IPS-18c (cell line): ENCODE measurements around the gene NFIX.

Experiments
- H3K4me3 ChIP-seq: 2 replicates; pipeline ENCODE4 v1.7.0; 2013; ENCODE audit warnings: low read depth, mild to moderate bottlenecking, low read length, moderate library complexity; ENCODE audit not compliant: insufficient read depth
- H3K9me3 ChIP-seq: one replicate; pipeline ENCODE4 v1.6.1; 2013; ENCODE audit warnings: mild to moderate bottlenecking, low read length, moderate library complexity; ENCODE audit not compliant: control insufficient read depth, insufficient read depth

NFIX gene

DNA sequence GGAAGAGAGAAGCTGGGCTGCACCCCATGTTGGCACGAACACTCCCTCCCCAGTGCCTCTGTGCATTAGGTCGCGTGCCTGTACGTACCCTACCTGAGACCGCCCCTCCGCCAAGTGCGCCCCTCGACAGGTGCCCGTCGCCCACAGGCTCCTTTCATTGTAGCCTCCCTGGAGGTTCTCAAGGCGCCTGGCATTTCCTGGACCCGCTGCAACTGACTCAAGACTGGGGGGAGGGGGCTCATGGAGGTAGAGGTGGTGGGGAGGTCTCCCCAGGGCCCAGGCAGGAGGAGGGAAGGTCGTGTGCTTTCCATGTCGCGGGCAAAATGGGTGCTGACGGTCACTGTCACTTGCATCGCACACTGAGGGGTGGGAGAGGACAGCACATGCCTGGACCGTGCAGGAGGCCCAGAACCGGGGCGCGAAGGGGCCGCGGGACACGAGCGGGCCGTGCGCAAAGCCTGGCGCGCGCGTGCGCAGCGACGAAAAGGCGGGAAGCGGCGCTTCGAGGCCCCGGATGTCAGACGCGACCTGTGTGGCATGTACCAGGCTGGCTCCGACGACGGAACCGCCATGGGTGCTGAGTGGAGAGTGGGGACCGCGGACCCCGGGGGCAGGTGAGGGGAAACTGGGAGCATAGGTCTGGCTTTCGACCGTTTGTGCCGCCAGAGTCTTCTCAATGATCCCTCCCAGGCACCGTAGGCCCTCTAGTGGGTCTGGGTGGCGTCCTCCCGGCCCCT, 16.5 kb downstream of the NFIX start:
- peak overlapping the region; percentile 20; the same call in 1 of the 2 replicates for H3K4me3 ChIP-seq
- peaks cover 4% of the 10 kb centered on the region for H3K9me3 ChIP-seq

DNA sequence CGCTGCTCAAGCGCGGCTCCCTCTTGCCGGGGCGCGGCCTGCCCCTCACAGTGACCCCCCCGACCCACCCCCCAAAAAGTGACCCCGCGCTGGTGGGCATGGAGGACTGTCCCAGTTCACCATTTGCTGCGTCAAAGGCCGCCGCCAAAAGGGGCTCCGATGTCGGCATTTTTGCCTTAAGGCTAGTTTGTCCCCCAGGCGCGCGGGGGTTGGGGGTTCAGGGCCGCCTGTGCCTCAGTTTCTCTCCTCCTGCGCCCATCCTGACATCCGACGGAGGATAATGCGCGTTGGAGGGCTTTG, 17.1 kb downstream of the NFIX start:
- H3K4me3 ChIP-seq = no peak overlapping the region; the same call in 1 of the 2 replicates
- H3K9me3 ChIP-seq = peaks cover 4% of the 10 kb centered on the region

DNA sequence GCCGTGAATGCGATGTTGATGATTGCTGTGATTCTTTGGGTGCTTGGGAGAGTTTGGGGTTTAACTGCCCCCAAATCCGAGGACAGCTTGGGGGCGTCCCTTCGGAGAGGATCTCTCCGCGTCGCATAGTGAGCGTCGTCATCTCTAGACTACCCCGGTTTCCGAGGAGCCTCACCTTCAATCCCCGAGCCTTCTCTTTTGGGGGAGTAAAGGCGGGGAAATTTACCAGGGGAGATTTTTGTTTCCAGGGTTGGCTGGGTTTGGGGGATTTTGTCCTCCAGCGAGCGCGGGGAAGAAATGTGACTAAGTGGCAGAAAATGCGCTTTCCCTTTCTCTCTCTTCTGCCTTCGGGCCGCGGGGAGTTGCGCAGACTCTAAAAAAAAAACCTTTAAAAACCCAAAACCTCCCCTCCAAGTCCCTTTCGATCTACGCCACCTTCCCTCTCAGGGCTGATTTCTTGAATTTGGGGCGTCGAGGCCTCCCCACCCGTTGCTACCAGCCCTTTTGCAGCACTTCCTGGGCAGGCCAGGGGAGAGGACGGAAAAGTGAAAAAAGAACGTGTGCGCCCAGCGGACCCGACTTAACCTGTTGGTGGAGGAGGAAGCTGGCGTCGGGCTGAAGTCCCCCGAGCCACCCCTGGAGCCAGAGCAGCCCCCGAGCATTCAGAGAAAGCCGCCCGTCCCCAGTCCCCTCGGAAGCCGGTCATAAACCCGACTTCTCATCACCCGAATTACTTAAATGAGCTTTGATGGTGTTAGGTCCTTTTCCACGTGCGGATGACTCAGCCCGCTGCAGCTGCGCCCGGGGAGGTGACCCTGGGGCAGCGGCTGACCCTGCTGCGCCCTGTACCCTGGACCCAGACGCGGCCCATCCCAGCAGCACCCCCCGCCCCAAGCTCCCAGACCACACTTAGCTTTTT, 17.7 kb downstream of the NFIX start:
- no peak overlapping the region; the same call in 1 of the 2 replicates for H3K4me3 ChIP-seq
- H3K9me3 ChIP-seq = peaks cover 4% of the 10 kb centered on the region

DNA sequence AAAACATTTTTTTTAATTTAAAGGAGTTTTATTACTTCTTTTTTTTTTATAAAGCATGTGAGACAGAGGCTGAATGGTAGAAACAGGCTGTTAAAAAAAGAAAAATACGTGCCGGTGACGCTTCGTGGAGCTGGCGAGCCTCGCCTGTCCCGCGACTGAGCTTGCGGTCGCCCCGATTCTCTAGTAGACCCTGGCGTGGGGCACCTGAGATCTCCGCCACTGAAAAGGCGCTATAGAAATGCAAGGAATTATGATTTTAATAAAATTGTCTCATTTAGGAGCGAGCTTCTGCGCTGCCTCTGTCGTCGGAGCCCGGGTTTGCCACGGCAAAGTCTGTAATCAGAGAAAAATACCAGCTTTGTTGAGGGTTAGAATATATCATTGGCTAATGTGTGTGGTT, 18.4 kb downstream of the NFIX start:
- Histone ChIP-seq H3K4me3 (no peak overlapping the region; the same call in 1 of the 2 replicates), H3K9me3 (peaks cover 4% of the 10 kb centered on the region)

DNA sequence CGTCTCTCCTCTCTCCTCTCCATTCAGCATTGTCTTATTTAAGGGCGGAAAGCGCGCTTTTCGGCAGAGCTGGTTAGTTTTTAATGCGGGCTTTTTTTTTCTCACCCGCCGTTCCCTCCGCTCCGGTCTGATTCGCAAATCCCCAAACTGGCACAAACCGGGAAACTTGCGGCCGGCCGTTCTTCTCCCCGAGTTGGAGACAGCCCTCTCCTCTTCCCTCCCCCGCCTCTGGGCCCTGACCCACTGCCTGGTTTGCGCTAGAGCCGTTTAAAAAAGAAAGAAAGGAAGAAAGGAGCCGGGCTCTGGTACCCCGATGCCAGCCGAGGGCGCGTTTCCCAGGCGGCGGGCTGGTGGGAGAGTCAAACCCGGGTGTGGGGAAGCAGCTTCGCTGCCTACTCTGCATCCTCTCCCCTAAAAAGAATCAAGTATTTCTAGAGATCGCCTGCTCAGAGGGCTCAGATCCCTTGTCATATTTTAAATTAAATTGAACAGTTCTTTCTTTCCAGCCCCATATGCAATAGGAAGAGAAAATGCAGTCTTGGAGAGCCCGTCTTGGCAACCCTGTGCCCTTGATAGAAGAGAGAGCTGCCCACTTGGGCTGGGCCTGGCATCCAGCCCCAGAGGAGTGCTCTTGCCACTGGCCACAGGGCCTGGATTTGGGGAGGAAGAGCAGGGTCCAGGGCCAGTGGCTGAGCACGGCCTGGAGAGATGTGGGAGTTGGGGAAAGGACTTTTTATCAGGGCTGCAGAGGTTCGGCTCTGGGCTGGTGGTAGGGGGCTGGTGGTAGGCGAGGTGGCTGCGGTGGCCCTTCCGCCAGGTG, 19.0 kb downstream of the NFIX start:
- H3K4me3 ChIP-seq = no peak overlapping the region
- peaks cover 4% of the 10 kb centered on the region for H3K9me3 ChIP-seq

DNA sequence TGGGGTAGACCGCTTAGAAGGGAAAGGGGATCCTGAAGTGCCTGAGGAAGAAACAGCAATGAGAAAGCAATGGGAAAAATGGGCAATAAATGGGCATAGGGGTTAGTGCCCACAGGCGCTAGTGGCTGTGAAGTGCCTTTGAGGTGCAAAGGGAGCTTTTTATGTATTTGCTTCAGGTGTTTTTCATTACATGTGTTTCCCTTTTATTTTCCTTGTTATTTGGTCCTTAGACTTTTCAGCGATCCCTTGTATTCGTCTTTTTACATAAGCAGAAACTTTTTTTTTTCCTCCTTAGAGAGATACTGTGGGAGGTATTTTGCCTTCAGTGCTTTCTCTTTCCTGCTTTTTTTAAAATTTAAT, 19.6 kb downstream of the NFIX start:
- Histone ChIP-seq H3K9me3 (peaks cover 4% of the 10 kb centered on the region), H3K4me3 (no peak overlapping the region)

DNA sequence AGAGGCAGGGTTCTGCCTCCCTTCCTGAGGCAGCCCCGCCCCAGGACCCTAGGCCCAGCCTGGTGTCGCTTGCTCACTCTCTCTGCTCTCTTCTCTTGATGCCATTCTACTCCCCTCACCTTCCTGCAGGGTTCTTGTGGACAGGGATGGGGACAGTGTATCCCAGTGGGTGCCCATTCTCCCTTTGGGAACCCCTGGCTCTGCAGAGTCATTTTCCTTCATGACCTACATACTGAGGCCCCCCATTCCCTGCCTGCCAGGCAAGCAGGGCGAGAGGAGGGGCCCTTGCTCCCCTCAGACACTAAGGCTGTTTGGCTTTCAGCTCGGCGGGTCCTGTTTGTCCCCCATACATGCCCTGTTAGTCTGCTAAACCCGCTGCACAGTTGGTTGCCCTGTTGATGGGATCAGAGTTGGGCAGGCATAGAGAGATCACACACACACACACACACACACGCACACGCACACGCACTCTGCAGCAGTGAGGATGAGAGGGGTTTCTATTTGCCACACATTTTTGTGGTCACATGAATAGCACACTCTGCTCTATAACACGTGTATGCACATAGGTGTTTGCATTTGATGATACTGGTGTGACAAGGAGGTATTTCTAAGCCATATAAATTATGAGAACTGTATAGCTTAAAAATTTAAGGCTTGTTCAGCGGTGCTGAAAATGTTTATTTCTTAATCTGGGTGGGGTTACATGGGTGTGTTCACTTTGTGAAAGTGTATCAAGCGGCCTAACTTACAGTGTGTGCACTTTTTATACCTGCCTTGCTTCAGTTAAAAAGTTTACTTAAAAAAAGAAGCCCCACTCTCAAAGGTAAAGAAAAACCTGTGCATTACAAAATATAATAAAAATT, 20.3 kb downstream of the NFIX start:
- Histone ChIP-seq H3K9me3 (peaks cover 4% of the 10 kb centered on the region), H3K4me3 (no peak overlapping the region)

DNA sequence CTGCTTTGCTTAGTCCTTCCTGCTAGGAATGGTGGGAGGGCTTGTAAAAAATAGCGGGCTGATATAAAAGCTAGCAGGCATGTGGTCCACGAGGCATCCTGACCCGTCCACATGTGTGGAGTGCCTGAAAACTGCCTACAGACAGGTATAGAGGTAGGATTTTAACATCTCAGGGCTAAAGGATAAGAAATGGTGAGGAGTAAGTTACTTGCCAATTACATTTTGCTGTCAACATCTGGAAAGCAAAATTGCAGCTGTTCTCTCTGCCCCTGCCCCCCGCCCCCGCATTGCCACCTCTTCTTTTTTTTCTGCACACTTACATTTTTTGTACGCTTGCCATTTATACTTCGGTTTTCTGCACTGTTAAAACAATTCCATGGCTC, 21.0 kb downstream of the NFIX start:
- Histone ChIP-seq H3K4me3 (no peak overlapping the region), H3K9me3 (peaks cover 4% of the 10 kb centered on the region)

DNA sequence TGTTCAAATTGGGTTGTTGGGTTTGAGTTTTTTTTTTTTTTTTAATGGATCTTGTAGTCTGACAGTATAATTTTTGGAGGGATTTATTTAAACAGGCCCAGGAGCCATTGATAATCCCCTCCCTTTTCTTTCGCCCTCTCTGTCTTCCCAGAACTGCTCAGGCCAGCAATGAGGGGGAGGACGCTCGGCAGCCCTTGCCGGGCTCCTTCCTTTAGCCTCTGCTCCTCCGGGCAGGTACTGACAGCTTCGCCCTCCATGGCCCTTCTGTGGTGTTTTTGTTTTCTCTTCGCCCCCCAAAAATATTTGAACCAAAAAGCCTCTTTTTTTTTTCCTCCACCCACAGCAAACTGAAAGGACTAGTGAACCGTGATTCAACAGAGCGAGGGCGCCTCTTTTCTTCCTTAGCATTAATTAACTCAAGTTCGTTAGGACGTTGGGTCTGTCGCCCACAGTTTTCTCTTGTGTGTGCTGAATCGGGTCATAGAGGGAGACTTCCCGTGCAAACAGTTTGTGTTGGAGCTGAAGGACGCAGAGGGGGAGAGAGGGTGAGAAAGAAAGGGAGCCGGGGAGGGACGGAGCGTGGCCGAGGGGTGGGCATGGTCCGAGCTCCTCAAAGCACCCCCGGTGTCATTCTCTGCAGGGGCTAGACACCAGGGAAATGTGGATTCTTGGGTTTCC, 21.5 kb downstream of the NFIX start:
- Histone ChIP-seq H3K9me3 (peaks cover 4% of the 10 kb centered on the region), H3K4me3 (no peak overlapping the region)

DNA sequence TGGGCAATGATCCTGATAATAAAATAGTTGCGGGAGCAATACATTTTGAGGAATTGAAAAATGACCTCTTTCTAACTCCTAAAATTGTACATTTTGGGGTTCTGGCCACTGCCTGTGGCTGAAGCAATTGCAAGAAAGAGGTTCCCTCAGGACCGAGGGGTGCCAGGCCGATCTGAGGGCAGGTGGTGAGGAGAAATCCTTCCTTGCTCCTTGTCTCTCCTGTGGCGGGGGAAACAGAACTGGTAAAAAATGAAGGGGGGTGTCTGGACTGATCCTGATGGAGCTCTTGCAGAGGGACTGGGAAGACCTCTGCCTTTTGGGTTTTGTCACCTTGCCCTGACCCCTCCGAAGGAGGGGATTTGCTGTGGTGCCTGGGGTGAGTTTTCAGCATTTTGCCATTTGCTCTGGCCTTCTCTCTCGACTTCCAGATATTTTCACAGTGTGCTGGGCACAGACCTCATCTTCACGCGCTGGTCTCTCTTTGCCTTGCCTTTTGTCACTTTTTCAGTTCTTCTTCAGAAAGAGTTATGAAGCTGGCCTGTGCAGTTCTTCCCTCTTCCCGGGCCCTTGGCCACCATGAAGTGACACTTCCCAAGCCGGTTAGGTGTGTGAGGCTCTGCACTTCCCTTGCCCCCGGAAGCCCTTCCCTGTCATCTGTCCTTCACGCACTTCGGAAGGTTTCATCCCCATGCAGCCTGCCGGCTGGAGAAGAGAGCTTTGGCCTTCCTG, 22.2 kb downstream of the NFIX start:
- Histone ChIP-seq H3K4me3 (no peak overlapping the region; the same call in 1 of the 2 replicates), H3K9me3 (no peaks in the 10 kb centered on the region)

DNA sequence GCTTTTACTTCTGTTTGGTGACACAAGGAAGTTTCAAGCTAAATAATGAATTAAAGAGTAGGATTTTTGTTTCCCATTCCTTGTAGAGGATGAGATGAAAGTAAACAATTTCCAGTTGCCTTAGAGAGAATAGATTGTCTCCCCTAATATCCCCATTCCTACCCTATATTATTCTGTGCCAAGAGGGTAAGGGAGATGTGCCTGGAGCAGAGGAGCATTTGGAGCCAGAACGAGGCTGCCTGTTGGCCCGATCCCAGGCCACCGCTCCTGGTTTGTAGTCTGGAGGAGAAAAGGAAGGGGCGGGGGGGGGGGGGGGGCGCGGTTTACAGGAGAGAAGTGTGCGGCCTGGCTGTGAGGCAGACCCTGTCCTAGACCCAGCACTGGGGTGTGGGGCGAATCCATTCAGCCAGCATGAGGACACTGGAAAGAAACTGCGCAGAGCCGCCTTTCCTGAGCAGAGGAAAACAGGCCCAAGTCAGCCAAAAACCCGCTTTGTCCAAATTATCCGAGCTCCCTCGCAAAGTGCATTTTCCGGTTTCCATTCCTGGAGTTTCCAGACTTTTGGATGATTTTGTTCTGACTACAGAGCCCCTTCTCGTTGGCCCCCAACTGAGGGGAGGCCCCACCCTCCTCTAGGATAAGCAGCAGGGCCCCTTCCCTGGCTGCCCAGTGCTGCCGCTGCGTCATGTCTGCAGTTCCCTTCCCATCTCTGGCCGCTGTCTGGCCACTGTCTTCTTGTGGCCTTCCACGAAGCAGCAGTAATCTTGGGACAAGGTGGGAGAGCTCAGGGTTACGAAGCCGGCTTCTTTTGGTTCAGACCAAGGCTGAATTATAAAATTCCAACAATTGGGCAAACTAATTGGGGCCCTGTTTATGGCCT, 23.0 kb downstream of the NFIX start:
- no peak overlapping the region for H3K4me3 ChIP-seq
- H3K9me3 ChIP-seq = no peaks in the 10 kb centered on the region

DNA sequence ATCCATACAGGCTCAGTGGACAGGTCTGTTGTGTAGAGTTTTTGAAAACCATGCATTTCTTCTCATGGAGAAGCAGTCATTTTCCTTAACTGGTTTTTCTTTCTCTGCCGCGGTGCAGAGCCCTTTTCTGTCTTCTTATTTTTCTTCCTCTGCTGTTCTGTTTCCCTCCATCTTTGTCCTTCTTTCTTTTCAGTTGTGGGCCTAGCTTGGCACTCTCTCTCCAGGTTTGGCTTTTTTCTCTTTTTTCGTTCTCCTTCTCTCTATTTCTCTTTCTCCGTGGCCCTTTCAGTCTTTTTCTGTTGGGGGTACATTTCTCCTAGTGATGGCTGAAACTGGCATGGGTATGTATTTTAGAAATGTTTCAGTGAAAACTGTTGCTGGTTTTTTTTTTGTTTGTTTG, 24.1 kb downstream of the NFIX start:
- H3K9me3 ChIP-seq = no peaks in the 10 kb centered on the region
- H3K4me3 ChIP-seq = no peak overlapping the region

DNA sequence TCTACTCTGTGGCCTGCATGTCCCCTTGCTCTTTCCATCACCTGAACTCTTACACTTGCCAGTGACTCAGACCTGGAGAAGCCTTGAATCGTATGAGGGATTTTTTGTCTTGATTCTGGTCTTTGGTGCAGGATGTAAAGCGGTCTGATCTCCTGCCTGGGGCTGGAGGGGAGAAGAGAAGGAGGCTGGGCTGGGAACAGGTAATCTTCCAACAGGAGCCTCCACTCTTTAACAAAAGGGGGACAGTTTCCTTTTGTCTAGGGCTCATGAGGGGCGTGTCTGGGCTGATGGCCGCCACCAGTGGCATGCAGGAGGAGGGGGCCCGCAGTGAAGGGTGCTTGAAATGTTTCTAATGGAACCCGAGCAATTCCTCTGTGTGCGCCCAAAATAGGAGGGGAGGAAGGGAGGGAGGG, 24.7 kb downstream of the NFIX start:
- H3K4me3 ChIP-seq = no peak overlapping the region
- H3K9me3 ChIP-seq = no peaks in the 10 kb centered on the region

DNA sequence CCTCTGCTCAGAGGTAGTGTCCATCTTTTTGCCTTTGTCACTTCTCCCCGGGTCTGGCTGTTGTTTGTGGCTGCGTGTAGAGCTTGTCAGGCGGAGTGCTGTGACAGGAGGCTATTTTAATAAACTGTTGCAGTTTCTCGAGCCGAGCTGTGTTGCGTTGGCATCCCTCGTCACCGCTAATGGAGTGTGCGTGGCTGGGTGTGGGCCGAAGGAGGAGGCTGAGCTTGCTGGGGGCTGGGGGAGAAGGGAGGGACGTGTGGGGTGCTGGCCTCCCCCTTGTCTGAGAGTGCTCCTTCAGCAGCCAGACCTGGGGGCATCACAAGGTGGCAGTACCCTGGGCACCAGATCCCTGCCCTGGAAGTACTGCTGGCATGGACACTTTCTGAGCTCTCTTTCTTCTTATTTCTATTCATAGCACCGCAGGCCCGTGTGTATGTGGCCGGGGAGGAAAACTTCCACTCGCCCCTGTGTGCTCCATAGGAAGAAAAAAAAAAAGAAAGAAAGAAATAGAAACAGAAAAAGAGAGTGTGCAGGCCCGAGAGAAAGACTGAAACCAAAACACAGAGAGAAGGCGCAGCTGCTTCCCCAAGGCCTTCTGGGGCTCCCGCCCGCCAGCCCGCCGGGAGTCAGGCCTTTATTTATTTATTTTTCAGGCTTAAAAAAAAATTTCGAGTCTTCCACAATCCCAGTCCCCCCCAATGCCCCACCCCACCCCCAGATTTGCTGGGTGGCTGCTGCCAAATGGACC, 27.0 kb downstream of the NFIX start:
- no peaks in the 10 kb centered on the region for H3K9me3 ChIP-seq
- no peak overlapping the region for H3K4me3 ChIP-seq
